GM23338 (cell line): ENCODE data around the gene TOMM70. TPM values are rescaled to one million over a fixed set of nuclear protein-coding genes. Genes with fewer than 3 reads are reported as not detected.

Experiments used
- ATAC-seq: fragments of 200-7000 bp; cut with Tn5 transposase; 3 replicates; pipeline ENCODE4 v1.9.1; 2020
- DNase-seq: peaks from one replicate; pipeline ENCODE4 v3.0.0-alpha.2; 2015; ENCODE audit warnings: low spot score
- H2AFZ ChIP-seq: fragments of 200-600 bp; sonication (generic); 2 replicates; pipeline ENCODE4 v1.8.0; 2016; ENCODE audit warnings: antibody characterized with exemption, mild to moderate bottlenecking, moderate library complexity
- H3F3A ChIP-seq: fragments of 200-600 bp; sonication (generic); replicated peaks from 2 replicates; pipeline ENCODE4 v1.8.0; 2017; ENCODE audit warnings: antibody characterized with exemption, mixed run types, low read depth
- H3K27ac ChIP-seq: fragments of 200-600 bp; sonication (generic); 2 replicates; pipeline ENCODE4 v1.6.1; 2016; ENCODE audit warnings: low read depth
- H3K27me3 ChIP-seq: fragments of 200-600 bp; sonication (generic); 2 replicates; pipeline ENCODE4 v1.8.0; 2016; ENCODE audit warnings: mild to moderate bottlenecking, mixed run types, moderate library complexity; ENCODE audit not compliant: insufficient read depth
- H3K36me3 ChIP-seq: fragments of 200-600 bp; sonication (generic); 2 replicates; pipeline ENCODE4 v1.8.0; 2016; ENCODE audit warnings: mild to moderate bottlenecking; ENCODE audit not compliant: insufficient read depth
- H3K4me1 ChIP-seq: fragments of 200-600 bp; sonication (generic); 2 replicates; pipeline ENCODE4 v1.8.0; 2016; ENCODE audit warnings: mild to moderate bottlenecking, moderate library complexity; ENCODE audit not compliant: insufficient read depth
- H3K4me2 ChIP-seq: fragments of 200-600 bp; sonication (generic); 2 replicates; pipeline ENCODE4 v1.7.1; 2017; ENCODE audit warnings: mixed run types
- H3K4me3 ChIP-seq: fragments of 200-600 bp; sonication (generic); 2 replicates; pipeline ENCODE4 v1.6.1; 2016; ENCODE audit warnings: mixed run types
- H3K79me2 ChIP-seq: fragments of 200-600 bp; sonication (generic); replicated peaks from 2 replicates; pipeline ENCODE4 v1.8.0; 2017; ENCODE audit warnings: mild to moderate bottlenecking; ENCODE audit not compliant: insufficient read depth
- H3K9me2 ChIP-seq: fragments of 200-600 bp; sonication (generic); 2 replicates; pipeline ENCODE4 v1.8.0; 2017; ENCODE audit not compliant: insufficient read depth
- H4K20me1 ChIP-seq: fragments of 200-600 bp; sonication (generic); replicated peaks from 2 replicates; pipeline ENCODE4 v1.8.0; 2017; ENCODE audit warnings: mild to moderate bottlenecking; ENCODE audit not compliant: insufficient read depth
- H3K27ac Mint-ChIP-seq: 2 replicates; pipeline ENCODE4 v1.8.0; 2020; ENCODE audit warnings: inconsistent platforms, mild to moderate bottlenecking, moderate library complexity, mixed read lengths
- H3K27me3 Mint-ChIP-seq: 3 replicates; pipeline ENCODE4 v1.8.0; 2022; ENCODE audit warnings: low read depth, mild to moderate bottlenecking, moderate library complexity, mixed read lengths, inconsistent platforms; ENCODE audit not compliant: insufficient read depth, poor library complexity
- H3K36me3 Mint-ChIP-seq: 3 replicates; pipeline ENCODE4 v1.8.0; 2021; ENCODE audit warnings: low read depth, mild to moderate bottlenecking, inconsistent platforms, moderate library complexity, mixed read lengths
- H3K4me1 Mint-ChIP-seq: 3 replicates; pipeline ENCODE4 v1.8.0; 2020; ENCODE audit warnings: mild to moderate bottlenecking, inconsistent platforms, mixed read lengths
- H3K4me3 Mint-ChIP-seq: 3 replicates; pipeline ENCODE4 v1.8.0; 2021; ENCODE audit warnings: moderate library complexity, mild to moderate bottlenecking, inconsistent platforms, mixed read lengths
- H3K9me3 Mint-ChIP-seq: 3 replicates; pipeline ENCODE4 v1.8.0; 2020; ENCODE audit warnings: moderate library complexity, mild to moderate bottlenecking, inconsistent platforms, mixed read lengths
- CREB1 ChIP-seq: fragments of 250-450 bp; sonication (Bioruptor Pico); IDR thresholded peaks from 2 replicates; pipeline ENCODE4 v1.5.0; 2020; ENCODE audit warnings: low read depth, mild to moderate bottlenecking, moderate library complexity
- CTCF ChIP-seq, 2 experiments: fragments of 200-600 bp in 1 of 2; sonication (generic) in 1 of 2; conservative IDR thresholded peaks; 2 replicates each; pipeline versions ENCODE4 v1.5.1 to v1.6.1; 2016 to 2017; ENCODE audit warnings: antibody characterized with exemption in 2 of 2, low read depth in 2 of 2, mild to moderate bottlenecking in 2 of 2, moderate library complexity in 1 of 2
- ETS1 ChIP-seq: IDR thresholded peaks from 2 replicates; pipeline ENCODE4 v1.6.1; 2016; ENCODE audit warnings: antibody characterized with exemption
- EZH2 ChIP-seq: fragments of 200-600 bp; sonication (generic); IDR thresholded peaks from one replicate; pipeline ENCODE4 v1.8.0; 2017; ENCODE audit warnings: antibody characterized with exemption, mild to moderate bottlenecking, low read depth; ENCODE audit not compliant: unreplicated experiment
- EZH2phosphoT487 ChIP-seq: fragments of 200-600 bp; sonication (generic); IDR thresholded peaks from one replicate; pipeline ENCODE4 v1.8.1; 2018; ENCODE audit warnings: antibody characterized with exemption; ENCODE audit not compliant: unreplicated experiment
- JUNB ChIP-seq: IDR thresholded peaks from one replicate; pipeline ENCODE4 v1.6.1; 2016; ENCODE audit warnings: antibody characterized with exemption; ENCODE audit not compliant: unreplicated experiment
- NANOG ChIP-seq: IDR thresholded peaks from 2 replicates; pipeline ENCODE4 v1.6.1; 2016; ENCODE audit warnings: antibody characterized with exemption, borderline replicate concordance
- POLR2AphosphoS5 ChIP-seq: IDR thresholded peaks from 2 replicates; pipeline ENCODE4 v1.6.1; 2016; ENCODE audit warnings: antibody characterized with exemption, low read depth
- STAT1 ChIP-seq: IDR thresholded peaks from one replicate; pipeline ENCODE4 v1.6.1; 2016; ENCODE audit warnings: antibody characterized with exemption; ENCODE audit not compliant: unreplicated experiment
- ZNF114 ChIP-seq: fragments of 250-450 bp; sonication (Bioruptor Pico); IDR thresholded peaks from 2 replicates; pipeline ENCODE4 v1.5.0; 2020; ENCODE audit warnings: mild to moderate bottlenecking, moderate library complexity
- ZNF331 ChIP-seq: fragments of 250-450 bp; sonication (Bioruptor Pico); IDR thresholded peaks from 2 replicates; pipeline ENCODE4 v1.5.0; 2020; ENCODE audit warnings: low read depth, mild to moderate bottlenecking, moderate library complexity
- polyA plus RNA-seq: library from polyadenylated mRNA; unstranded; fragments of >200 nt; fragmentation: Nextera tagmentation; extraction: Ambion mirVana; gene quantifications from 2 replicates; pipeline ENCODE4 v1.2.1, GENCODE V29; 2016
- total RNA-seq: library from RNA; depleted of rRNA; stranded (reverse); fragments of >200 nt; shearing (Covaris generic); gene quantifications from 2 replicates; pipeline ENCODE4 v1.2.3, GENCODE V29; 2014
- TF ChIP-seq, protein P1 (sequence below): fragments of 250-450 bp; sonication (Bioruptor Pico); IDR thresholded peaks from 2 replicates; pipeline ENCODE4 v1.5.0; 2020; ENCODE audit warnings: mild to moderate bottlenecking, moderate library complexity
- TF ChIP-seq, protein P2 (sequence below): IDR thresholded peaks from one replicate; pipeline ENCODE4 v1.6.1; 2018; ENCODE audit warnings: antibody characterized with exemption; ENCODE audit not compliant: unreplicated experiment

The TOMM70 gene
- total and polyA plus RNA-seq, 2 experiments from 2014 or later = 29.5 to 66.8 TPM

GRCh38 chr3:100324044-100324443, 76.8 kb downstream of the TOMM70 start:
- Histone ChIP-seq H3K4me3 (no peak overlapping the region), H3F3A (no peaks in the 10 kb centered on the region), H3K27ac (no peak overlapping the region), H3K27me3 (no peaks in the 10 kb centered on the region), H3K4me1 (no peaks in the 10 kb centered on the region), H3K79me2 (no peaks in the 10 kb centered on the region), H3K4me2 (no peak overlapping the region), H3K9me2 (no peaks in the 10 kb centered on the region), H3K36me3 (no peaks in the 10 kb centered on the region), H4K20me1 (no peaks in the 10 kb centered on the region), H2AFZ (no peak overlapping the region)
- no peaks in the 10 kb centered on the region for H3K4me1 Mint-ChIP-seq
- H3K9me3 Mint-ChIP-seq = peaks cover 11% of the 10 kb centered on the region; the same call in 2 of the 3 replicates
- no peak overlapping the region for H3K27ac Mint-ChIP-seq
- DNase-seq (no peak), ATAC-seq (no peak)
- H3K4me3 Mint-ChIP-seq = no peak overlapping the region
- TF ChIP-seq, protein P1, sequence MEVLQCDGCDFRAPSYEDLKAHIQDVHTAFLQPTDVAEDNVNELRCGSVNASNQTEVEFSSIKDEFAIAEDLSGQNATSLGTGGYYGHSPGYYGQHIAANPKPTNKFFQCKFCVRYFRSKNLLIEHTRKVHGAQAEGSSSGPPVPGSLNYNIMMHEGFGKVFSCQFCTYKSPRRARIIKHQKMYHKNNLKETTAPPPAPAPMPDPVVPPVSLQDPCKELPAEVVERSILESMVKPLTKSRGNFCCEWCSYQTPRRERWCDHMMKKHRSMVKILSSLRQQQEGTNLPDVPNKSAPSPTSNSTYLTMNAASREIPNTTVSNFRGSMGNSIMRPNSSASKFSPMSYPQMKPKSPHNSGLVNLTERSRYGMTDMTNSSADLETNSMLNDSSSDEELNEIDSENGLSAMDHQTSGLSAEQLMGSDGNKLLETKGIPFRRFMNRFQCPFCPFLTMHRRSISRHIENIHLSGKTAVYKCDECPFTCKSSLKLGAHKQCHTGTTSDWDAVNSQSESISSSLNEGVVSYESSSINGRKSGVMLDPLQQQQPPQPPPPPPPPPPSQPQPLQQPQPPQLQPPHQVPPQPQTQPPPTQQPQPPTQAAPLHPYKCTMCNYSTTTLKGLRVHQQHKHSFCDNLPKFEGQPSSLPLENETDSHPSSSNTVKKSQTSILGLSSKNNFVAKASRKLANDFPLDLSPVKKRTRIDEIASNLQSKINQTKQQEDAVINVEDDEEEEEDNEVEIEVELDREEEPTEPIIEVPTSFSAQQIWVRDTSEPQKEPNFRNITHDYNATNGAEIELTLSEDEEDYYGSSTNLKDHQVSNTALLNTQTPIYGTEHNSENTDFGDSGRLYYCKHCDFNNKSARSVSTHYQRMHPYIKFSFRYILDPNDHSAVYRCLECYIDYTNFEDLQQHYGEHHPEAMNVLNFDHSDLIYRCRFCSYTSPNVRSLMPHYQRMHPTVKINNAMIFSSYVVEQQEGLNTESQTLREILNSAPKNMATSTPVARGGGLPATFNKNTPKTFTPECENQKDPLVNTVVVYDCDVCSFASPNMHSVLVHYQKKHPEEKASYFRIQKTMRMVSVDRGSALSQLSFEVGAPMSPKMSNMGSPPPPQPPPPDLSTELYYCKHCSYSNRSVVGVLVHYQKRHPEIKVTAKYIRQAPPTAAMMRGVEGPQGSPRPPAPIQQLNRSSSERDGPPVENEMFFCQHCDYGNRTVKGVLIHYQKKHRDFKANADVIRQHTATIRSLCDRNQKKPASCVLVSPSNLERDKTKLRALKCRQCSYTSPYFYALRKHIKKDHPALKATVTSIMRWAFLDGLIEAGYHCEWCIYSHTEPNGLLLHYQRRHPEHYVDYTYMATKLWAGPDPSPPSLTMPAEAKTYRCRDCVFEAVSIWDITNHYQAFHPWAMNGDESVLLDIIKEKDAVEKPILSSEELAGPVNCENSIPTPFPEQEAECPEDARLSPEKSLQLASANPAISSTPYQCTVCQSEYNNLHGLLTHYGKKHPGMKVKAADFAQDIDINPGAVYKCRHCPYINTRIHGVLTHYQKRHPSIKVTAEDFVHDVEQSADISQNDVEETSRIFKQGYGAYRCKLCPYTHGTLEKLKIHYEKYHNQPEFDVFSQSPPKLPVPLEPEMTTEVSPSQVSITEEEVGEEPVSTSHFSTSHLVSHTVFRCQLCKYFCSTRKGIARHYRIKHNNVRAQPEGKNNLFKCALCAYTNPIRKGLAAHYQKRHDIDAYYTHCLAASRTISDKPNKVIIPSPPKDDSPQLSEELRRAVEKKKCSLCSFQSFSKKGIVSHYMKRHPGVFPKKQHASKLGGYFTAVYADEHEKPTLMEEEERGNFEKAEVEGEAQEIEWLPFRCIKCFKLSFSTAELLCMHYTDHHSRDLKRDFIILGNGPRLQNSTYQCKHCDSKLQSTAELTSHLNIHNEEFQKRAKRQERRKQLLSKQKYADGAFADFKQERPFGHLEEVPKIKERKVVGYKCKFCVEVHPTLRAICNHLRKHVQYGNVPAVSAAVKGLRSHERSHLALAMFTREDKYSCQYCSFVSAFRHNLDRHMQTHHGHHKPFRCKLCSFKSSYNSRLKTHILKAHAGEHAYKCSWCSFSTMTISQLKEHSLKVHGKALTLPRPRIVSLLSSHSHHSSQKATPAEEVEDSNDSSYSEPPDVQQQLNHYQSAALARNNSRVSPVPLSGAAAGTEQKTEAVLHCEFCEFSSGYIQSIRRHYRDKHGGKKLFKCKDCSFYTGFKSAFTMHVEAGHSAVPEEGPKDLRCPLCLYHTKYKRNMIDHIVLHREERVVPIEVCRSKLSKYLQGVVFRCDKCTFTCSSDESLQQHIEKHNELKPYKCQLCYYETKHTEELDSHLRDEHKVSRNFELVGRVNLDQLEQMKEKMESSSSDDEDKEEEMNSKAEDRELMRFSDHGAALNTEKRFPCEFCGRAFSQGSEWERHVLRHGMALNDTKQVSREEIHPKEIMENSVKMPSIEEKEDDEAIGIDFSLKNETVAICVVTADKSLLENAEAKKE (CRISPR knock-in tag) = no peak
- TF ChIP-seq POLR2AphosphoS5 (no peak), CREB1 (no peak), NANOG (no peak), JUNB (no peak), EZH2phosphoT487 (no peak), EZH2 (no peak), ZNF331 (no peak), CTCF (conservative IDR thresholded peaks at IDR 0.05; ENCODE audit: low read depth in 2 of 2) (no peak), ETS1 (no peak), STAT1 (no peak), ZNF114 (CRISPR knock-in tag) (no peak)
- TF ChIP-seq, protein P2, sequence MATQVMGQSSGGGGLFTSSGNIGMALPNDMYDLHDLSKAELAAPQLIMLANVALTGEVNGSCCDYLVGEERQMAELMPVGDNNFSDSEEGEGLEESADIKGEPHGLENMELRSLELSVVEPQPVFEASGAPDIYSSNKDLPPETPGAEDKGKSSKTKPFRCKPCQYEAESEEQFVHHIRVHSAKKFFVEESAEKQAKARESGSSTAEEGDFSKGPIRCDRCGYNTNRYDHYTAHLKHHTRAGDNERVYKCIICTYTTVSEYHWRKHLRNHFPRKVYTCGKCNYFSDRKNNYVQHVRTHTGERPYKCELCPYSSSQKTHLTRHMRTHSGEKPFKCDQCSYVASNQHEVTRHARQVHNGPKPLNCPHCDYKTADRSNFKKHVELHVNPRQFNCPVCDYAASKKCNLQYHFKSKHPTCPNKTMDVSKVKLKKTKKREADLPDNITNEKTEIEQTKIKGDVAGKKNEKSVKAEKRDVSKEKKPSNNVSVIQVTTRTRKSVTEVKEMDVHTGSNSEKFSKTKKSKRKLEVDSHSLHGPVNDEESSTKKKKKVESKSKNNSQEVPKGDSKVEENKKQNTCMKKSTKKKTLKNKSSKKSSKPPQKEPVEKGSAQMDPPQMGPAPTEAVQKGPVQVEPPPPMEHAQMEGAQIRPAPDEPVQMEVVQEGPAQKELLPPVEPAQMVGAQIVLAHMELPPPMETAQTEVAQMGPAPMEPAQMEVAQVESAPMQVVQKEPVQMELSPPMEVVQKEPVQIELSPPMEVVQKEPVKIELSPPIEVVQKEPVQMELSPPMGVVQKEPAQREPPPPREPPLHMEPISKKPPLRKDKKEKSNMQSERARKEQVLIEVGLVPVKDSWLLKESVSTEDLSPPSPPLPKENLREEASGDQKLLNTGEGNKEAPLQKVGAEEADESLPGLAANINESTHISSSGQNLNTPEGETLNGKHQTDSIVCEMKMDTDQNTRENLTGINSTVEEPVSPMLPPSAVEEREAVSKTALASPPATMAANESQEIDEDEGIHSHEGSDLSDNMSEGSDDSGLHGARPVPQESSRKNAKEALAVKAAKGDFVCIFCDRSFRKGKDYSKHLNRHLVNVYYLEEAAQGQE = no peak
- H3K36me3 Mint-ChIP-seq = peaks cover 16% of the 10 kb centered on the region; the same call in 2 of the 3 replicates
- H3K27me3 Mint-ChIP-seq = no peaks in the 10 kb centered on the region
